ENCODE data around the gene FIGN.

- TF ChIP-seq POLR2AphosphoS5 (IDR thresholded peaks at IDR 0.05; ENCODE audit: low read length) (no peak), EP300 (IDR thresholded peaks at IDR 0.05; ENCODE audit: borderline replicate concordance in 1 of 2, control insufficient read depth in 1 of 2, low read depth in 2 of 2, low read length in 2 of 2) (no peak), ZNF24 (IDR thresholded peaks at IDR 0.05) (no peak), JUNB (IDR thresholded peaks at IDR 0.05) (no peak), JUND (IDR thresholded peaks at IDR 0.05; ENCODE audit: low read depth, low read length) (no peak), BACH1 (IDR thresholded peaks at IDR 0.05; ENCODE audit: borderline replicate concordance) (no peak), EGR1 (IDR thresholded peaks at IDR 0.05; ENCODE audit: borderline replicate concordance in 1 of 2, low read depth in 2 of 2, low read length in 2 of 2) (no peak), CTCF (IDR thresholded peaks at IDR 0.05 in 2 of 3, conservative IDR thresholded peaks at IDR 0.05 in 1 of 3; ENCODE audit: control insufficient read depth in 2 of 3, extremely low read depth in 1 of 3, insufficient read depth in 1 of 3, low read depth in 3 of 3, low read length in 3 of 3) (no peak), STAT1 (conservative IDR thresholded peaks at IDR 0.05) (no peak), RFX5 (IDR thresholded peaks at IDR 0.05; ENCODE audit: low read depth, low read length) (no peak), GATAD2B (conservative IDR thresholded peaks at IDR 0.05; ENCODE audit: low read depth) (no peak), SP1 (IDR thresholded peaks at IDR 0.05; ENCODE audit: low read depth, low read length) (no peak), POLR2AphosphoS2 (IDR thresholded peaks at IDR 0.05; ENCODE audit: low read depth, low read length) (no peak)
- TF ChIP-seq, protein P1, sequence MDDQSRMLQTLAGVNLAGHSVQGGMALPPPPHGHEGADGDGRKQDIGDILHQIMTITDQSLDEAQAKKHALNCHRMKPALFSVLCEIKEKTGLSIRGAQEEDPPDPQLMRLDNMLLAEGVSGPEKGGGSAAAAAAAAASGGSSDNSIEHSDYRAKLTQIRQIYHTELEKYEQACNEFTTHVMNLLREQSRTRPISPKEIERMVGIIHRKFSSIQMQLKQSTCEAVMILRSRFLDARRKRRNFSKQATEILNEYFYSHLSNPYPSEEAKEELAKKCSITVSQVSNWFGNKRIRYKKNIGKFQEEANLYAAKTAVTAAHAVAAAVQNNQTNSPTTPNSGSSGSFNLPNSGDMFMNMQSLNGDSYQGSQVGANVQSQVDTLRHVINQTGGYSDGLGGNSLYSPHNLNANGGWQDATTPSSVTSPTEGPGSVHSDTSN (IDR thresholded peaks at IDR 0.05; ENCODE audit: insufficient replicate concordance, low read depth, low read length) = no peak
Observed at GRCh38 chr2:163698857-163699256, 37.0 kb downstream of the FIGN start.
